Measurements from ENCODE around the gene MDFI. TPM values are rescaled to one million over a fixed set of nuclear protein-coding genes. Genes with fewer than 3 reads are reported as not detected.
A peak's percentile ranks its signal among the peaks of the same experiment; 100 is the strongest.

The MDFI gene
- total RNA-seq, 1 donor from 2014 or later = not detected

DNA sequence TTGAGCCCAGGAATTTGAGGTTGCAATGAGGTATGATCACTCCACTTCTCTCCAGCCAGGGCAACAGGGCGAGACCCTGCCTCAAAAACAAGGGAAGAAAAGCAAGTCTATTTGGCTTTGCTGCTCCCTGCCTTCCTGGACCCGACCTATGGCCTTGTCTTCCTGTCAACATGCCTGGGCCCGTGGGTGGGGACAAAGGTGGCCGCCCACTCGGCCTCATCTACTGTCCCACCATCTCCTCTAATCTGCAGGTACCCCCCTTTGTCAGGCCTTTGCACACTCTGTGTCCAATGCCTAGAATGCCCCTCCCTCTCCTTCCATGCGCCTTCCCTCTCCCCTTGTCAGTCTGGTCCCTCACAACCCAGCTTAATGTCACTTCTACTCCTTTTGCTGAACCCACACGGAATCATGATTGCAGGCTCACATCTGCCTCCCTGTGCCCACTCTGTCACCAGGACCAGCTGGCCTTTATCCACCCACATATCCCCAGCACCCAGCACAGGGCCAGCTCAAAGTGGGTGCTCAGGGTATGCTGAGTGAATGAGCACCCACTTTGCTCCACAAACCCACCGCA is 40.3 kb downstream of the MDFI start:
- ATAC-seq (ENCODE audit: low read depth) = no peak
- intact Hi-C loops (cut with micrococcal nuclease) = no loop called here

GRCh38 chr6:41679696-41680095 is 41.4 kb downstream of the MDFI start:
- Mint-ChIP-seq H3K36me3 (ENCODE audit: low read depth) (peaks cover 4% of the 10 kb centered on the region), H3K27ac (no peak overlapping the region), H3K4me3 (no peak overlapping the region), H3K9me3 (no peaks in the 10 kb centered on the region), H3K4me1 (peaks cover 20% of the 10 kb centered on the region), H3K27me3 (peaks cover 2% of the 10 kb centered on the region)
- no peak for TF ChIP-seq CTCF (IDR thresholded peaks at IDR 0.05)
- intact Hi-C loops (cut with micrococcal nuclease) = loop anchor here (5.0 kb wide), 1 partner anchor 672 kb away; no protein-coding TSS in a partner anchor
- CTCF ChIA-PET = interaction anchor here (1.7 kb wide), 1 partner anchor 308 kb away, joined by 4 read pairs; no protein-coding TSS in a partner anchor
- POLR2A ChIA-PET = no interaction called here
- DNase-seq = no peak
- no peak for ATAC-seq (ENCODE audit: low read depth)

More for the DNA sequence above, 40.3 kb downstream of the MDFI start:
- Mint-ChIP-seq H3K36me3 (ENCODE audit: low read depth) (peaks cover under 1% of the 10 kb centered on the region), H3K9me3 (no peaks in the 10 kb centered on the region), H3K4me1 (peaks cover 17% of the 10 kb centered on the region), H3K27me3 (peaks cover 6% of the 10 kb centered on the region), H3K4me3 (no peak overlapping the region), H3K27ac (no peak overlapping the region)
- CTCF ChIA-PET = no interaction called here
- POLR2A ChIA-PET = no interaction called here
- no peak for DNase-seq
- no peak for TF ChIP-seq CTCF (IDR thresholded peaks at IDR 0.05)

DNA sequence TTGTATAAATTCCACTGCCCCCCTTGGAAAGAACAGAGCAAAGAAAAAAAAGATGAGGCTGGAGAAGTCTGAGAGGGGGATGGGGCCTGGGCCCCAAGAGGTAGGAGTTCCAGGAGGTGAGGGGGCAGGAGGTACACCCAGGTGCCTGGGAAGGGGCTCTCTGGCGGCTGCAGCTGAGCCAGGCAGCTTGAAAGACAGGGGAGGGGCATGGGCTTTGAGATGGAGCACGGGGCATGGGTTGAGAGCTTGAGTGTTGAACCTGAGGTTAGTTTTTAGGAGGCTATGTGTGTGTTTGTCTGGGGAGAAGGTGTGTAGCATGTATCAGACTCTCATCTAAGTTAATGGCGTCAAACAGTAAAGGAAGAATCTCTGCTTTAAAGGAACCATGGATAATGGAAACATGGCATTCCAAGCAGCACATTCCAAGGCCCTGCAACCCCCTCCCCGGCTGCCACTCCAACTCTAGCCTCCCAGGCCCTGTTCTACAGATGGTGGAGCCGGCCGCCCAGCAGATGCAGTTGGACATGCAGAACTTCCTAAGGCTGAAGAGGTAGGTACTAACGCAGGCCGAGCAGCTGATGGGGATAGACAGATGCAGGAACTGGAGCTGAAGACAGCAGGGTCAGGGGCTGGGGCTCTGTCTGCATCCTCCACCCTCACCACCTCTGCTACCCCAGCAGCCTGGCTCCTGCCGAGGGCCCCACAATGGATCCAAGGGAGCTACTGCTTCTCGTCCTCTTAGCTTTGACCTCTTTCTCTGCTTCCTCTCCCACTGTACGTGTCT is 42.1 kb downstream of the MDFI start:
- ChIA-PET POLR2A (interaction anchor here (0.6 to 2.4 kb wide), 2 partner anchors 25 to 503 kb away, joined by 5 to 9 read pairs; no protein-coding TSS in a partner anchor), CTCF (interaction anchor here (1.0 to 1.9 kb wide), 4 partner anchors 10 to 309 kb away, joined by 3 to 8 read pairs (median 6); no protein-coding TSS in a partner anchor)
- H3K4me3 Mint-ChIP-seq = no peak overlapping the region
- no peak overlapping the region for H3K27ac Mint-ChIP-seq
- H3K9me3 Mint-ChIP-seq = no peaks in the 10 kb centered on the region
- no peaks in the 10 kb centered on the region for H3K27me3 Mint-ChIP-seq
- H3K4me1 Mint-ChIP-seq = peaks cover 20% of the 10 kb centered on the region
- no peak for TF ChIP-seq CTCF (IDR thresholded peaks at IDR 0.05)
- ATAC-seq (ENCODE audit: low read depth) (no peak), DNase-seq (no peak)
- intact Hi-C loops (cut with micrococcal nuclease) = loop anchor here (5.0 kb wide), 1 partner anchor 673 kb away; no protein-coding TSS in a partner anchor
- H3K36me3 Mint-ChIP-seq (ENCODE audit: low read depth) = peaks cover 9% of the 10 kb centered on the region

GRCh38 chr6:41682056-41682477 is 43.8 kb downstream of the MDFI start:
- ChIA-PET POLR2A (interaction anchor here (0.6 to 2.4 kb wide), 8 partner anchors 16 to 307 kb away, joined by 3 to 17 read pairs (median 6); no protein-coding TSS in a partner anchor), CTCF (interaction anchor here (0.6 to 1.9 kb wide), 5 partner anchors 80 to 375 kb away, joined by 3 to 7 read pairs (median 4); no protein-coding TSS in a partner anchor)
- Mint-ChIP-seq H3K27me3 (no peaks in the 10 kb centered on the region), H3K4me1 (peaks cover 20% of the 10 kb centered on the region), H3K27ac (peak overlapping the region; percentile 83), H3K36me3 (ENCODE audit: low read depth) (peaks cover 25% of the 10 kb centered on the region), H3K4me3 (peak overlapping the region; percentile 48), H3K9me3 (no peaks in the 10 kb centered on the region)
- peak; percentile 85 for TF ChIP-seq CTCF (IDR thresholded peaks at IDR 0.05)
- intact Hi-C loops (cut with micrococcal nuclease) = loop anchor here (1.0 to 5.0 kb wide), 6 partner anchors 15 to 675 kb away; no protein-coding TSS in a partner anchor
- peak; percentile 66 for DNase-seq
- ATAC-seq (ENCODE audit: low read depth) = peak; percentile 80

Measured in activated B cell treated with CpG ODN at 0.5 μM for 24 hours (primary cell).